Right kidney (tissue), 1 donor: ENCODE measurements around the gene KLF16.

Experiments used
- DNase-seq: peaks from one replicate; pipeline ENCODE4 v3.0.0-alpha.2; 2016

KLF16 gene

GRCh38 chr19:1855828-1856255 lies 7.5 kb downstream of the KLF16 start:
- DNase-seq = peak; percentile 38

DNA sequence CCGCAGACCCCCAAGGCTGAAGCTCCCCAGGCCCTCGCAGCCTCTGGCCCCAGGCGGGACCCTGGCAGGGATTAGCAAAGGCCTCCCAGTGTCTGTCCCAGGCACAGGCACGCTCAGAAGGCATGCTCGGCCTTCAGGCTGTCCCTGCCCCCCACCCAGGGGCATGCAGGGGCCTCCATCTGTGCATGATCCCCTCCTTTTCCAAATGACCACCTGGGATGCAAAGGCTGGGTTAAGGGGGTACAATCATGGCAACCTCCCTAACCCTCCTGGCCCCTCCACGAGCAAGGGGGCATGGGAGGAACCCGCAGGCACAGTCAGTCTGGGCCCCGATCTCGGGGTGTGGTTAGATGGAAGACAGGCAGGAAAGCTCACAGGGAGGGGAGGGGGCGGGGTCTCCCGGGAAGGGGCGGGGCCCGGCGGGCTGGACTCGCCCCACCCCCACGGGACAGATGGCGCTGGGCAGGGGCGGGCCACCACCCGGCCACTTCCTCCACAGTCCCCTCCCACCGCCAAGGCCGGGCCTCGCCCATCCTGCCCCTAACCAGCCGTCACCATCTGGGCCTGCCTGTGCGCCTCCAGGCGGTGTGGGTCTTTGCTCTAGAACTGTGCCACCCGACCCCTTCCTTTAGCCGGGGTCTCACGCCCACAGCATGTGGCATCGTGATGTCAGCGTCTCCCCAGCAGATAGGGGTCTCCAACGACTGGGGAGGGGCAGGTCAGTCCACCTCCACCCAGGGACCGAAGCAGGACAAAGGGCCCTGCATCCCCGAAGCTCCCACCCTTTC lies 8.1 kb downstream of the KLF16 start:
- DNase-seq = peak; percentile 64

- DNase-seq = peak; percentile 38
These were observed 8.8 kb downstream of the KLF16 start for GRCh38 chr19:1854542-1855039.

DNA sequence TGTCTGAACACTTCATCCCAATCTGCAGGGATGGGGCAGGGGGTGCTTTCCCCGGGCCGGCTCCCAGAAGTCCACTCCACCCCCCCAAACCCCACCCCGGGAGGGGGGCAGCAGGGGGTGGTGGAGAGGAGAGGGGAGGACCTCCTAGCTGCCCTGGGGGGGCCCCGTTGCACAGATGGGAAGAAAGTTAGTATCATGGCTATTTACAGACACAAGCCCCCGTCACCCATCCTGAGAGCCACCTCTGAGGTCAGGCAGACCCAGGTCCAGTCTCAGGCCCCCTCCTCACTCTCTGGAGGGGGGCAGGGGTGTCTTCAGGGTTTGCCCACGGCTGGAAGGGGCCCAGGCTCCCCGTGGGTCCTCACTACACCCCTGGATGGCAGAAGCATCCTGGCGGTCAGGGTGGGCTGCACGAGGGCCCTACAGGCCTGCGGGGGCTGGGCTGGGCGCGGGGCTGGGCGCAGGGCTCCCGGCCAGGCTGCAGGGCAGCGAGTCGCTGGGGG lies 9.3 kb downstream of the KLF16 start:
- no peak for DNase-seq

DNA sequence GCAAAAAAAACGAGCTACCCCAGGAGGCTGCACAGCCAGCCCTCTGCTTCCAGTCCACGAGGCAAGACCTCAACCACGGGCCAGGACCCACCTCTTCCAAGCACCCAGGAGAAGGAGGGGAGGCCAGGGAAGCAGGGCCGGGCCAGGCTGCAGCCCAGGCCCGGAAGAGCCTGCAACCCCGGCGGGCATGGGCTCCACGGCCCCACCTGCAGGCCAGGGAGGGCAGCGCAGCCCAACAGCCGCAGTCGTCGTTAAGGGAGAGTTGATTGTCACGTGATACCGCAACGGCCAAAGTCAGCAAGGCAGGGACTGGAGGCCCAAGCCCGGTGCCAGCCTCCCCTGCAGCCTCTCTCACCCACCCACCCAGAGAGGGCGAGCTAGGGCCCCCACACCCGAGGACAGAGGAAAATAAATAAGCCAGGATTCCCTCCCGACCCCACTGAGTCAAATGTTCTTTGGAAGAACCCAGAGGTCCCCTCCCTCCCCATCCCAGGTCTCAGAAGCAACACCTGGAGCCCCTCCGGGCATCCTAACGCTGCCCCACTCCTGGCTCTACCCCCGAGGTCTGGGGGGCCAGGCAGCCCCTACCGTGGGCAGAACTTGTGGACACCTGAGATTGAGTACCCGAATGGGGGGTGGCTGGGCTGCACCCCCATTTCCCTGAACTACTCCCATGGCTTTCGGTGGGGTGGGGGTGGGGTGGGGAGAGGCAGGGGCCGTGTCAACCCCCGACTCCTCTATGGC lies 9.9 kb downstream of the KLF16 start:
- DNase-seq = peak; percentile 65

DNA sequence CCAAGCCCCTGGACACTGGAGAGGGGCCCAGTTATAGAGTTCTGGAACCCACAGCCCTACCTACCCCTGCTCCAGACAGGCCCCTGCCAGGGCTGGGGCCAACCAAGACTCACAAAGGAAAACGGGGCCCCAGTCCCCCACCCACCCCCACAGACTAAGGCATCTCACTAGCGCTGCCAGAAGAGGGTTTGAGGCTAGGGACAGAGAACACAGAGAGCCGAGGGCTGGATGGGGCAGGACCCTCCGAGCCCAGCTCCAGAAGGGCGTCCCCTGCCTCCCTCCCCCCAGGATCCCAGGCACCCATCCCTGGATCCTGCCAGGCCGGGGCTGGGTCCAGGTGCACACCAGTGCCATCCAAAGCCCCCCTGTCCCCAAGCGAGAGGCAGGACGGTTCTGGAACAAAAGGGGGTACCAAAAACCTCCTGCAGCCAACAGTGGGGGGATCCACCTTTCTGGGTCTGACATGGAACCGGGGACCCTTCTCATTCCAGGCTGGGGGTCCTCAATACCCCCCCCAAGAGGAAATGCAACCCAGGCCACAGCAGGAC lies 10.7 kb downstream of the KLF16 start:
- DNase-seq = no peak

- peak; percentile 70 for DNase-seq
These were observed 11.5 kb downstream of the KLF16 start for GRCh38 chr19:1851654-1852580.

- DNase-seq = no peak
These were observed 12.3 kb downstream of the KLF16 start for GRCh38 chr19:1850809-1851653.

GRCh38 chr19:1849886-1850398 lies 13.4 kb downstream of the KLF16 start:
- no peak for DNase-seq

DNA sequence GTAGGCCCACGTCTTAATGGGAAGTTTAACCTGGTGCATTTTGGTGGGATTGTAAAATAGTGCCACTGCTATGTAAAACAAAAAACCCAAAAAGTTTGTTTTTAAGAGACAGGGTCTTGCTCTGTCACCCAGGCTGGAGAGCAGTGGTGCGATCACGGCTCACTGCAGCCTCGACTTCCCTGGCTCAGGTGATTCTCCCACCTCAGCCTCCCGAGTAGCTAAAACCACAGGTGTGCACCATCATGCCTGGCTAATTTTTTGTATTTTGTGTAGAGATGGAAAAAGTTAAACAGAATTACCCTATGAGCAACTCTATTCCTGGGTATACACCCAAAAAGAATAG lies 14.3 kb downstream of the KLF16 start:
- DNase-seq = no peak

- DNase-seq = peak; percentile 100
These were observed 14.8 kb downstream of the KLF16 start, which contains the start of gene REXO1 for GRCh38 chr19:1848399-1849131. Gene REXO1 (minus strand): TSS chr19:1848483. CDS start chr19:1848358, 125 bp downstream.

DNA sequence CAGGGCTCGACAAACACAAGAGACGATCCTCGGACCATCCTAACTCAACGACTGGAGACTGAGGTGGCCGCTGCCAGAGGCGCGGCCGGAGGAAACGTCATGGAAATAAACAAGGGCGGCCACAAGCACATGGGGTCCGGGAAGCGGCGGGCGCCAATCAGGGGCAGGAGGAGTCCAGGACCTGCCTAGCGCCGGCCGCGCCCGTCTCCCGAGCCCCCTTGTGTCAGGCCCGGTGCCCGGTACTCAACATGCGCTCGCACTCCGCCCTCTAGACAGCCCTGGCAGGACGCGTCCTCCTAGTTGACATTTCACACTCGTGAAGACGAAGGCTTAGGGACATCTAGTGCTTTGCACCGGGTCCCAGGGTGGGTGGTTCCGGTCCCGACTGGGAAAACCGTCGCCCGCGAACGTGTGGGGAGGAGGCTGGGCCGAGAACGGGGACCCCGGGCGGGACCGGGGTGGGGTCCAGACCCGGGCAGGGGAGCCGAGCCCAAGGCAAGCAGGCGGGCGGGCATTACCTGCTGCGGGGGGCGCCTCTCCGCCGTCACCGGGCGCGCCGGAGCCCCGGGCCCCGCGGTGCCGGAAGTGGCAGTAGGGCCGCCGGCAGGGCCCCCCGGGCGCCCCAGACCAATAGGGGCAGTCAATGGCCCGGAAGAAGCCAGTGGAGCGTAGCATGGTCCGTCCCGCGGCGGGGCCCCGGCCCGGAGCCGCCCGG lies 15.5 kb downstream of the KLF16 start:
- peak; percentile 40 for DNase-seq

DNA sequence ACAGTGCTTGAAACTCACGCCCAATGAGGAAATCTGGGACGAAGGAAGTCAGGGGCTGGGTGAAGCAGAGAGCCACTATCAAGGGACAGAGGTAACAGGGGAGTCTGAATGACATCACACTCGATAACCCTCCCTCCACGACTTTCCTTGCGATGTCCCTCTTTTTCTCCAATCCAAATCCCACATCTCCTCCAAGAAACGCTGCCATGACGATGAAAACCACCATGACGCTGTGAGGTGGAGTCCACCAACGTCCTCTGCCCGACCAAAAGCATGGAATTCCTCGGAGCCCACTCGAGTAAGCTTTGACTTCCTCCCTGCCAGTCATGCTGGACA lies 16.1 kb downstream of the KLF16 start:
- no peak for DNase-seq

DNA sequence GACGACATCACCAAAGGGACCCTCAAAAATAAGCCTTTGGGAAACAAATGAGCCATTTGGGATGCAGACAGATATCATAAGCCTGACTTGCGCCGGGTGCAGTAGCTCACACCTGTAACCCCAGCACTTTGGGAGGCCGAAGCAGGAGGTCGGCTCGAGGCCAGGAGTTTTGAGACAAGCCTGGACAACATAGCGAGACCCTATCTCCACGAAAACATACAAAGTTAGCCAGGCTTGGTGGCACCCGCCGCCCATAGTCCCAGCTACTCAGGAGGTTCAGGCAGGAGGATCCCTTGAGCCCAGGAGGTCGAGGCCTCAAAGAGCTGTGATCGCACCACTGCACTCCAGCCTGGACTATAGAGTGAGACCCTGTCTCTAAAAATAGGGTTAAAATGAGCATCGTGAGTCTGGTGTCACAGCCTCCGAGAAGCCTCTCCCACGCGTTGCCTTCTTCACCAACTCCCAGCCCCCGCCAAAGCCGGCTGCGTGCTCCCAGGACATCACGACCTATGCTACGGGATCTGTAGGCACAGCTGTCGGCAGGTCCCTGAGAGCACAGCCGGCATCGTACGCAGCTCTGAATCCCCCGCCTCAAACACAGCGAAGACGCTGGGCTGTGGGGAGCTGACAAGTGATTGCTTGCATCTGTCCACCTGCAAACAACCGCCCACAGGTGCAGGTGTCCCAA lies 16.7 kb downstream of the KLF16 start:
- DNase-seq = no peak

DNA sequence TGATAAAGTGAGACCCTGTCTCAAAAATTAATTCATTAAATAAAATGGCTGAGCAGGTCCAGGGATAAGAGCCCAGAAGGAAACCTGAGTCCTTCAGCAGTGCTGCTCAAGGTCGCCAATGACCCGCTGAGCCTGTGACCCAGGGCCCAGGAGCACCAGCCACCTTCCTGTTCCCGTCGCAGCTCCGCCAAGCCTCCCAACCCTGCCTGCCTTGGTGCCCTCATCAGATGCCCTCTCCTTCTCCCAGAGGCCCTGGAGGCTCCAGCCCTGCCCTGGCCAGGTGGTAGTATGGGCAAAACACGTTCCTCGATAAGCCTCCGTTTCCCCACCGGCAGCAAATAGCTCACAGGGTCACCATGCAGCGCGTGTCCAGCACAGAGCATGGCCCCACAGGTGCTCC lies 17.7 kb downstream of the KLF16 start:
- no peak for DNase-seq

GRCh38 chr19:1845125-1845515 lies 18.3 kb downstream of the KLF16 start:
- DNase-seq = no peak

DNA sequence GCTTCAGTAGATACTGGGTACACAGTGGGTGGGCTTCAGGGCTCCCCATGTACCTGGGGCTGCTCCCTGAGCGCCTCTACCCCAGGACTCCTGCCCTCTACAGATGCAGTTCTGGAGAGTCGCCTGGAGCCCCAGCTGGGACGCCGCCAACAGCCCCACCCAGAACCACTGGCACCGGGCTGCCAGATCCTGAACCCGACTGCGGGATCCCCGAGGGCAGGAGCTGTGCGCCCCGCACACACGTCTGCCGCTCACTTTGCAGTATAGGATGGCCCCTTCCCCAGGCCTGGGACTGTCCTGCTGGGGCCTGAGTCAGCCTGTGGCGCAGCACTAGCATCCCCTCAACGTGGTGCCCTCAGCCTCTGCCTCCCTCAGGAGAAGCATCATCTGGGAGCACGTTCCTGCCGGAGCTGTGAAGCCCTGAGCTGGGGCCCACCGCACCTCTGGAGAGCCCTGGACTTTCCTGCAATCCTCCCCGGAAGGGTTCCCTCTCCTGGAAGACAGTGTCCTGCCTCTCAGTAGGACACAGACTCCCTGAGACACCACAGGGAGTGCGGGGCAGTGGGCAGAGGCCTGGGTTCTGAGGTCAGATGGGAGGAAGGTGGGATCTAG lies 18.8 kb downstream of the KLF16 start:
- DNase-seq = no peak

DNA sequence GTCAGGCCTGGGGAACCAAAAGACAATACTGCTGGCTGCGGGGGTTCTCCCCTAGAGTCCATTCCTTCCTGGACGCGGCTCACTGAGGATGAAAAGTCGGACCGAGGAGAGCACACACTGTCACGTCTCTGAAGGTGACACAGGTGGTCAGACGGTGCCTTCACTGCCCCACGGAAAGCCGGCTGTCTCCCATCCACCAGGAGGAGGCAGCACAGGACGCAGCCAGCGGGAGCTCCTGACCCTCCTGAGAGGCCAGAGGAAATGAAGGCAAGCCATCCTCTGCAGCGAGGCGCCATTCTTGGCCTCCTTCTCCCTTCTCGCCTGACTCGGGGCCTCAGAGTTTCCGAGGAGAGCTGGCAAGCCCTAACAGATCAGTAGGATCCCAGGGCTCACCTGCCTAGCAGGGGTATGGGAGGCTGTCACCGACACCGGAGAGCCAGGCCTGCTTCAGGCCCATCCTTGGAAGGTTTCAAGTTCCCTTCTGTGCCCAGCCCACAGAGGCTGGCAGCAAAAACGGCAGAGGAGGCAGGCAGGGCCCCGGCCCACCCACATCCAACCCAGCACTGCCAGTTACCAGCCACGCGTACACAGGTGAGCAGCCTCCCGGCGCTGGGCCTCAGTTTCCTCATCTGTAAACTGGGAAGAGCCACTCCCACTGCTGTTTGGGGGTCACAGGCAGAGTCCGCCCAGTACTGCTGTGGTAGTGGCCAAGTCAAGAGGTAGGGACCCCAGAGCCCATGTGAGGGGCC lies 19.6 kb downstream of the KLF16 start:
- DNase-seq = no peak
